AG04449 (cell line): Measurements from ENCODE around the gene HIGD1A.

Experiments
- CTCF ChIA-PET: fragments of 350-600 bp; formaldehyde crosslinking; extraction: SDS; loops from one replicate; lab custom pipeline; 2021; ENCODE audit warnings: antibody characterized with exemption; lab: Yijun Ruan, JAX
- POLR2A ChIA-PET: fragments of 400-600, 350-600 bp; formaldehyde crosslinking; extraction: SDS; loops from one replicate; lab custom pipeline; 2020; ENCODE audit warnings: antibody characterized with exemption, inconsistent platforms; lab: Yijun Ruan, JAX
- DNase-seq: peaks from one replicate; pipeline ENCODE4 v3.0.0-alpha.2; 2010; ENCODE audit warnings: low read depth, low spot score
- H3K4me3 ChIP-seq: 2 replicates; pipeline ENCODE4 v1.5.1; 2011; ENCODE audit warnings: low read depth, mild to moderate bottlenecking, control low read depth, low read length
- CTCF ChIP-seq: IDR thresholded peaks from one replicate; pipeline ENCODE4 v1.5.1; 2011; ENCODE audit warnings: mild to moderate bottlenecking, moderate library complexity, low read length, control low read depth, inconsistent platforms; ENCODE audit not compliant: insufficient read depth; ENCODE audit errors: missing control alignments

Gene HIGD1A

GRCh38 chr3:42769477-42770131 is 34.7 kb downstream of the HIGD1A start:
- TF ChIP-seq CTCF: no peak
- H3K4me3 ChIP-seq: no peak overlapping the region
- no peak for DNase-seq
- ChIA-PET CTCF (interaction anchor here (2.0 kb wide), 1 partner anchor 11 kb away, joined by 7 read pairs; no protein-coding TSS in a partner anchor), POLR2A (no interaction called here)

GRCh38 chr3:42764561-42765295 is 39.6 kb downstream of the HIGD1A start:
- TF ChIP-seq CTCF: no peak
- ChIA-PET POLR2A (no interaction called here), CTCF (interaction anchor here (1.7 kb wide), 1 partner anchor 9 kb away, joined by 3 read pairs; no protein-coding TSS in a partner anchor)
- DNase-seq: no peak
- no peak overlapping the region for H3K4me3 ChIP-seq

GRCh38 chr3:42764115-42764514 is 40.2 kb downstream of the HIGD1A start:
- CTCF ChIA-PET: interaction anchor here (1.7 kb wide), 1 partner anchor 8 kb away, joined by 3 read pairs; no protein-coding TSS in a partner anchor
- no peak for DNase-seq
- POLR2A ChIA-PET: no interaction called here
- no peak overlapping the region for H3K4me3 ChIP-seq
- no peak for TF ChIP-seq CTCF

GRCh38 chr3:42763021-42763420 is 41.3 kb downstream of the HIGD1A start:
- DNase-seq: no peak
- POLR2A ChIA-PET: no interaction called here
- no peak for TF ChIP-seq CTCF
- CTCF ChIA-PET: interaction anchor here (1.1 to 2.4 kb wide), 3 partner anchors 13 to 77 kb away, joined by 3 to 15 read pairs (median 5); no protein-coding TSS in a partner anchor
- H3K4me3 ChIP-seq: no peak overlapping the region

GRCh38 chr3:42762046-42762724 is 42.1 kb downstream of the HIGD1A start:
- ChIA-PET CTCF (interaction anchor here (1.1 to 2.4 kb wide), 6 partner anchors 10 to 77 kb away, joined by 3 to 15 read pairs (median 4); no protein-coding TSS in a partner anchor), POLR2A (no interaction called here)
- no peak for DNase-seq
- TF ChIP-seq CTCF: no peak
- H3K4me3 ChIP-seq: no peak overlapping the region

GRCh38 chr3:42758126-42758525 is 46.2 kb downstream of the HIGD1A start:
- no peak for DNase-seq
- CTCF ChIA-PET: interaction anchor here (1.4 to 6.4 kb wide), 2 partner anchors 8 to 14 kb away, joined by 5 to 67 read pairs; no protein-coding TSS in a partner anchor
- TF ChIP-seq CTCF: no peak
- POLR2A ChIA-PET: no interaction called here
- no peak overlapping the region for H3K4me3 ChIP-seq
